ENCODE measurements around the gene PPA1. TPM values are rescaled to one million over a fixed set of nuclear protein-coding genes. Genes with fewer than 3 reads are reported as not detected.
"Not testable (repeated sequence)": the region's sequence is repeated elsewhere in the genome, so short reads cannot be mapped to it uniquely, and the experiment has no call there.

The PPA1 gene
- total RNA-seq, 1 experiment from 2014 or later = 293 TPM

DNA sequence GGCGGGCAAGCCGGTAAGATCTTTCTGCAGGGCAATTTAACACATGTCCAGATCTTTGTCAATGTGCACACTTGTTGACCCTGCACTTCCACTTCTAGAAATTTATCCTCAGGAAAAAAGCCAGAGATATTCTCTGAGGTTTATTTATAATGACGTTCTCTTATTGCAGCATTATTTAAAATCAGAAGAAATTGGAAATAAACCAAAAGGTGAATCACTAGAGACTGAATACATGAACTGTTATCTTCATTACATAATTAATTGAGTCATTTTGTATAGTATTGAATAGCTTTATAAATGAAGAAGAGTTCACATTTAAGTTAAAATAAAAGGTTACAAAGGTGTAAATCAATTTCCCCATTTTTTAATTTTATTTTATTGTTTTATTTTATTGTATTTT, 46.7 kb downstream of the PPA1 start:
- Mint-ChIP-seq H3K9me3 (ENCODE audit: unreplicated experiment) (no peaks in the 10 kb centered on the region), H3K27ac (ENCODE audit: low read depth, unreplicated experiment) (peak overlapping the region; percentile 73), H3K4me3 (ENCODE audit: unreplicated experiment) (peak overlapping the region; percentile 17), H3K4me1 (ENCODE audit: insufficient read depth, unreplicated experiment) (peaks cover 22% of the 10 kb centered on the region), H3K27me3 (ENCODE audit: insufficient read depth, unreplicated experiment) (peaks cover 16% of the 10 kb centered on the region), H3K36me3 (ENCODE audit: insufficient read depth, unreplicated experiment) (no peaks in the 10 kb centered on the region)
- CTCF ChIA-PET = no interaction called here
- intact Hi-C loops (cut with micrococcal nuclease) = no loop called here
- BruUV-seq (replicated peaks) = no TSS peak
- peak; percentile 62 for DNase-seq (ENCODE audit: unreplicated experiment)
- TF ChIP-seq CTCF (IDR thresholded peaks at IDR 0.05; ENCODE audit: unreplicated experiment) = no peak
- POLR2A ChIA-PET = interaction anchor here (0.8 to 3.1 kb wide), 8 partner anchors 9 to 219 kb away, joined by 3 to 31 read pairs (median 4); partner anchors contain the start of genes PPA1, SAR1A and TYSND1

DNA sequence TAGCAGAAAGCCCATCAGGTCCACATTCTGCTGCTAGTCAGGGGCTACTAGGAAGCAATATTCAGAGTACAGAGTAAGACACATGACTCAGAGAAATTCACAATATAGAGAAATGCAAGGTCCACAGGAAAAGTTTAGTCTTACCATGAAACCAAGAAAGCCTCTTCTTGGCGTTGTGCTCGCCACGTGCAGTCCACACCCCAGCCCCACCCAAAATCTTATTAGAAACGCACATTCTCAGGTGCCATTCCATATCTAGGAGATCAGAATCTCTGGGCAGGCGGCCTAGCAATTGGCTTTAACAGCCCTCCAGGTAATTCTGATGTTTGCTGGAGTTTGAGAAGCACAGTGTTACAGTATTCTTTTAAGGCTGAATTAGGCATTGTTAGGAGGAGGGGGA, 47.1 kb downstream of the PPA1 start:
- peak; percentile 33 for DNase-seq (ENCODE audit: unreplicated experiment)
- intact Hi-C loops (cut with micrococcal nuclease) = no loop called here
- POLR2A ChIA-PET = interaction anchor here (0.9 to 5.0 kb wide), 7 partner anchors 8 to 219 kb away, joined by 3 to 46 read pairs (median 4); partner anchors contain the start of genes PPA1, SAR1A and TYSND1
- no peaks in the 10 kb centered on the region for H3K36me3 Mint-ChIP-seq (ENCODE audit: insufficient read depth, unreplicated experiment)
- H3K4me3 Mint-ChIP-seq (ENCODE audit: unreplicated experiment) = peak overlapping the region; percentile 17
- TF ChIP-seq CTCF (IDR thresholded peaks at IDR 0.05; ENCODE audit: unreplicated experiment) = no peak
- peaks cover 16% of the 10 kb centered on the region for H3K27me3 Mint-ChIP-seq (ENCODE audit: insufficient read depth, unreplicated experiment)
- H3K4me1 Mint-ChIP-seq (ENCODE audit: insufficient read depth, unreplicated experiment) = peaks cover 18% of the 10 kb centered on the region
- H3K9me3 Mint-ChIP-seq (ENCODE audit: unreplicated experiment) = no peaks in the 10 kb centered on the region
- no TSS peak for BruUV-seq (replicated peaks)
- CTCF ChIA-PET = no interaction called here
- peak overlapping the region; percentile 73 for H3K27ac Mint-ChIP-seq (ENCODE audit: low read depth, unreplicated experiment)

DNA sequence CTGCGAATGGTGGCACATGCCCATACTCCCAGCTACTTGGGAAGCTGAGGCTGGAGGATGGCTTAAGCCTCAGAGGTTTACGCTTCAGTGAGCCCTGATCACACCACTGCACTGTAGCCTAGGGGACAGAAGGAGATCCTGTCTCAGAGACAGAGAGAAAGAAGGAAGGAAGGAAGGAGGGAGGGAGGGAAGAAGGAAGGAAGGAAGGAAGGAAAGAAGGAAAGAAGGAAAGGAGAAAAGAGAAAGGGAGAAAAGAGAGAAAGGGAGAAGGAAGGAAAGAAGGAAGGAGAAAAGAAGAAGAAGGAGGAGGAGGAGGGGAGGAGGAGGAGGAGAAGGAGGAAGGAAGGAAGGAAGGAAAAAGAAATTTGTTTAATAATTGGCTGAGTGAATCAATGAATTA, 49.9 kb downstream of the PPA1 start:
- ChIA-PET CTCF (interaction anchor here (0.6 kb wide), 1 partner anchor 42 kb away, joined by 3 read pairs; no protein-coding TSS in a partner anchor), POLR2A (interaction anchor here (5.0 kb wide), 1 partner anchor 13 kb away, joined by 46 read pairs; the partner anchor contains the start of gene SAR1A)
- TF ChIP-seq CTCF (IDR thresholded peaks at IDR 0.05; ENCODE audit: unreplicated experiment) = no peak
- Mint-ChIP-seq H3K27me3 (ENCODE audit: insufficient read depth, unreplicated experiment) (peaks cover 16% of the 10 kb centered on the region), H3K9me3 (ENCODE audit: unreplicated experiment) (peaks cover 16% of the 10 kb centered on the region), H3K4me1 (ENCODE audit: insufficient read depth, unreplicated experiment) (peaks cover 6% of the 10 kb centered on the region), H3K36me3 (ENCODE audit: insufficient read depth, unreplicated experiment) (no peaks in the 10 kb centered on the region), H3K27ac (ENCODE audit: low read depth, unreplicated experiment) (no peak overlapping the region), H3K4me3 (ENCODE audit: unreplicated experiment) (no peak overlapping the region)
- no TSS peak for BruUV-seq (replicated peaks)
- intact Hi-C loops (cut with micrococcal nuclease) = no loop called here
- no peak for DNase-seq (ENCODE audit: unreplicated experiment)

DNA sequence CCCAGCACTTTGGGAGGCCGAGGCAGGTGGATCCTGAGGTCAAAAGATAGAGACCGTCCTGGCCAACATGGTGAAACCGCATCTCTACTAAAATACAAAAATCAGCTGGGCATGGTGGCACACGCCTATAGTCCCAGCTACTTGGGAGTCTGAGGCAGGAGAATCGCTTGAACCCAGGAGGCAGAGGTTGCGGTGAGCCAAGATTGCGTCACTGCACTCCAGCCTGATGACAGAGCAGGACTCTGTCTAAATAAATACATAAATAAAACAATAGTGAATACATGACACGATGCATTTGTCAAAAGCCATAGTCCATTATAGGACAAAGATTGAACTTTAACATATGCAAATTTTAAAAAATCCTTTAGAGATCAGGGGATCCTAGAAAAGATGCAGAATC, 54.0 kb downstream of the PPA1 start:
- POLR2A ChIA-PET = interaction anchor here (0.8 to 1.3 kb wide), 2 partner anchors 9 to 225 kb away, joined by 3 to 4 read pairs; partner anchors contain the start of genes EIF4EBP2 and SAR1A

More for the DNA sequence above, 54.0 kb downstream of the PPA1 start:
- H3K27me3 Mint-ChIP-seq (ENCODE audit: insufficient read depth, unreplicated experiment) = peaks cover 16% of the 10 kb centered on the region
- H3K4me3 Mint-ChIP-seq (ENCODE audit: unreplicated experiment); intact Hi-C loops (cut with micrococcal nuclease); CTCF ChIA-PET; DNase-seq (ENCODE audit: unreplicated experiment); H3K36me3 Mint-ChIP-seq (ENCODE audit: insufficient read depth, unreplicated experiment); H3K27ac Mint-ChIP-seq (ENCODE audit: low read depth, unreplicated experiment); H3K4me1 Mint-ChIP-seq (ENCODE audit: insufficient read depth, unreplicated experiment); BruUV-seq (replicated peaks): not testable (repeated sequence)
- peaks cover 16% of the 10 kb centered on the region for H3K9me3 Mint-ChIP-seq (ENCODE audit: unreplicated experiment)
